T-helper 2 cell treated with Interferon-gamma antibody and Interleukin-4, amounts not matched to agents 5 μg/mL and 100 μg/mL, for 36 hours (primary cell): ENCODE data around the gene TIMM8A.

Experiments
- DNase-seq: peaks from one replicate; pipeline ENCODE4 v3.0.0; 2021; ENCODE audit warnings: low spot score
- H3K27ac Mint-ChIP-seq: one replicate; pipeline ENCODE4 v1.8.0; 2021; ENCODE audit warnings: mild to moderate bottlenecking, mixed read lengths
- H3K27me3 Mint-ChIP-seq: one replicate; pipeline ENCODE4 v1.8.0; 2021; ENCODE audit warnings: low read depth, mixed read lengths
- H3K36me3 Mint-ChIP-seq: one replicate; pipeline ENCODE4 v1.8.0; 2021; ENCODE audit warnings: low read depth, mixed read lengths
- H3K4me1 Mint-ChIP-seq: one replicate; pipeline ENCODE4 v1.8.0; 2021; ENCODE audit warnings: low read depth, mixed read lengths
- H3K4me3 Mint-ChIP-seq: one replicate; pipeline ENCODE4 v1.8.0; 2022; ENCODE audit warnings: mild to moderate bottlenecking, moderate library complexity, mixed read lengths
- H3K9me3 Mint-ChIP-seq: one replicate; pipeline ENCODE4 v1.8.0; 2021; ENCODE audit warnings: mixed read lengths

The TIMM8A gene

GRCh38 chrX:101348452-101349192 is at the start of gene TIMM8A:
TSS of gene TIMM8A (minus strand) at chrX:101348742. CDS start at chrX:101348664, 78 bp downstream.
- peak within 1 kb of the TSS; percentile 84 for H3K27ac Mint-ChIP-seq
- peaks cover 3% of the 10 kb centered on the region for H3K4me1 Mint-ChIP-seq
- no peaks in the 10 kb centered on the region for H3K27me3 Mint-ChIP-seq
- H3K36me3 Mint-ChIP-seq, result peaks cover 9% of the 10 kb centered on the region
- no peaks in the 10 kb centered on the region for H3K9me3 Mint-ChIP-seq
- H3K4me3 Mint-ChIP-seq, result peak within 1 kb of the TSS; percentile 91
- DNase-seq, result peak; percentile 76

- Mint-ChIP-seq H3K4me3 (no peak overlapping the region), H3K36me3 (peaks cover 37% of the 10 kb centered on the region), H3K4me1 (peaks cover 12% of the 10 kb centered on the region), H3K9me3 (no peaks in the 10 kb centered on the region), H3K27ac (no peak overlapping the region), H3K27me3 (no peaks in the 10 kb centered on the region)
- DNase-seq, result no peak
These were observed 49.2 kb upstream of the TIMM8A start for GRCh38 chrX:101397779-101398178.

DNA sequence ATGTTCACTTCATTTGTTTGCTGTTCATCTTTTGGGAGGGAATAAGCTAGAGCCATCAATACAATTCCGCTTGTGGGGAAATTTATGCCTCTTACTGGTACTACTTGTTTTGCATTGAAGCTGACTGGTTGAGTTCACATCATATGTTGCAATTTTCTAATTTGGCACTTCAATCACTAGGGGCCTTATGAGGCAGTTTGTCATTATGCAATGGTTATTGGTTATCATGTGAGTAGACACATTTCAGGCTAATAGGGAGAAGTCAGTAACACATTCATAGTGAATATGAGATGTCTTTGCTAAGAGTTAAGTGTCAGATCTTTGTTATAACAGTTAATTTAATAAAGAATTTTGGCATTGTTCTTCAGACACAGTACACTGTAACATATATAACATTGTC is 47.2 kb upstream of the TIMM8A start:
- Mint-ChIP-seq H3K9me3 (no peaks in the 10 kb centered on the region), H3K27ac (peak overlapping the region; percentile 15), H3K4me1 (peaks cover 23% of the 10 kb centered on the region), H3K36me3 (peaks cover 48% of the 10 kb centered on the region), H3K4me3 (no peak overlapping the region), H3K27me3 (no peaks in the 10 kb centered on the region)
- no peak for DNase-seq

DNA sequence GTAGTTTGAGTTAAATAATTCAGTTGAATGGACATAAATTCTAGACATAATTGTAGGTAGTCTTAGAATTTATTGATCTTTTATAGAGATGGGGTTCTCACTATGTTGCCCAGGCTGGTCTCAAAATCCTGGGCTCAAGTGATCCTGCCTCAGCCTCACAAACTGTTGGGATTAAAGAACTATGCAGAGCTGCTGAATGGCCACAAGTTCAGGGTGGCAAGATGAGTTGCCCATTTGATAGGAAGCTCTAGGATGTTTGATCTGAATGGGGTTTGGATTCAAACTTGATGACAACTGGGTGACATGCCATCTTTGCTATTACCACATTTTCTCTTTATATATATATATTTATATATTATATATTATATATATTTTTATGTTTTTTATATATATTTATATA is 45.8 kb upstream of the TIMM8A start:
- Mint-ChIP-seq H3K36me3 (peaks cover 39% of the 10 kb centered on the region), H3K9me3 (no peaks in the 10 kb centered on the region), H3K4me1 (peaks cover 23% of the 10 kb centered on the region), H3K27me3 (no peaks in the 10 kb centered on the region), H3K27ac (no peak overlapping the region), H3K4me3 (no peak overlapping the region)
- DNase-seq, result no peak

DNA sequence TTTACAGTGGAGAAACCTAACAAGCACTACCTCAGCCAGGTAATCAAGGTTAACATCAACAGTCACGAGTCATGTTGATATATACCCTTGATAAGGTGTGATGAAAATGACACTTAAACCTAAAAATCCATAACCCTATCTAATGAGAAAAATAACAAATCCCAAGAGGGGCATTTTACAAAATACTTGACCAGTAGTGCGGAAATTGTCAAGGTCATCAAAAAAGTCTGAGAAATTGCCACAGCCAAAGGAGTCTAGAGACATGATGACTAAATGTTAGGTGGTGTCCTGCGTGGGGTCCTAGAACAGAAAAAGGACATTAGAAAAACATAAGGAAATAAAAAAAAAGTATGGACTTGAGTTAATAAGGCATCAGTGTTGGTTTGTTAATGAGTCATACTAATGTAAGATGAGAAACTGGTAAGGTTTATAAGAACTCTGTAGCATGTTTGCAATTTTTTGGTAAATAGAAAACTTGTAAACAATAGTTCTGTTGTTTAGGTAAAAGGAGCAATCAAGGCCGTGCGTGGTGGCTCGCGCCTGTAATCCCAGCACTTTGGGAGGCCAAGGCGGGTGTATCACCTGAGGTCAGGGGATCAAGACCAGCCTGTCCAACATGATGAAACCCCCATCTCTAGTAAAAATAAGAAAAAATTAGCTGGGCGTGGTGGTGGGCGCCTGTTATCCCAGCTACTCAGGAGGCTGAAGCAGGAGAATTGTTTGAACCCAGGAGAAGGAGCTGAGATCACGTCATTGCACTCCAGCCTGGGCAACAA is 45.2 kb upstream of the TIMM8A start:
- no peaks in the 10 kb centered on the region for H3K27me3 Mint-ChIP-seq
- peaks cover 23% of the 10 kb centered on the region for H3K4me1 Mint-ChIP-seq
- peak overlapping the region; percentile 52 for H3K27ac Mint-ChIP-seq
- H3K4me3 Mint-ChIP-seq, result peak overlapping the region; percentile 48
- H3K9me3 Mint-ChIP-seq, result no peaks in the 10 kb centered on the region
- no peak for DNase-seq
- H3K36me3 Mint-ChIP-seq, result peaks cover 37% of the 10 kb centered on the region

- Mint-ChIP-seq H3K9me3 (no peaks in the 10 kb centered on the region), H3K4me1 (peaks cover 23% of the 10 kb centered on the region), H3K4me3 (peak overlapping the region; percentile 97), H3K36me3 (peaks cover 36% of the 10 kb centered on the region), H3K27me3 (no peaks in the 10 kb centered on the region), H3K27ac (peak overlapping the region; percentile 91)
- DNase-seq, result no peak
These were observed 43.3 kb upstream of the TIMM8A start for GRCh38 chrX:101391831-101392230.

GRCh38 chrX:101390664-101391525 is 42.4 kb upstream of the TIMM8A start, which contains the start of gene RPL36A:
TSS of gene RPL36A (plus strand) at chrX:101391011. CDS start at chrX:101391044, 33 bp downstream.
- Mint-ChIP-seq H3K27me3 (no peaks in the 10 kb centered on the region), H3K36me3 (peaks cover 35% of the 10 kb centered on the region), H3K4me3 (peak within 1 kb of the TSS; percentile 97), H3K4me1 (peaks cover 23% of the 10 kb centered on the region), H3K27ac (peak within 1 kb of the TSS; percentile 91), H3K9me3 (no peaks in the 10 kb centered on the region)
- peak; percentile 80 for DNase-seq

GRCh38 chrX:101388604-101389003 is 40.1 kb upstream of the TIMM8A start:
- peaks cover 24% of the 10 kb centered on the region for H3K36me3 Mint-ChIP-seq
- H3K4me3 Mint-ChIP-seq, result no peak overlapping the region
- no peak overlapping the region for H3K27ac Mint-ChIP-seq
- H3K9me3 Mint-ChIP-seq, result no peaks in the 10 kb centered on the region
- H3K27me3 Mint-ChIP-seq, result no peaks in the 10 kb centered on the region
- H3K4me1 Mint-ChIP-seq, result peaks cover 18% of the 10 kb centered on the region
- no peak for DNase-seq

GRCh38 chrX:101386542-101386885 is 38.0 kb upstream of the TIMM8A start:
- Mint-ChIP-seq H3K36me3 (peaks cover 7% of the 10 kb centered on the region), H3K27me3 (no peaks in the 10 kb centered on the region), H3K4me1 (no peaks in the 10 kb centered on the region), H3K9me3 (no peaks in the 10 kb centered on the region), H3K4me3 (no peak overlapping the region), H3K27ac (no peak overlapping the region)
- DNase-seq, result no peak

DNA sequence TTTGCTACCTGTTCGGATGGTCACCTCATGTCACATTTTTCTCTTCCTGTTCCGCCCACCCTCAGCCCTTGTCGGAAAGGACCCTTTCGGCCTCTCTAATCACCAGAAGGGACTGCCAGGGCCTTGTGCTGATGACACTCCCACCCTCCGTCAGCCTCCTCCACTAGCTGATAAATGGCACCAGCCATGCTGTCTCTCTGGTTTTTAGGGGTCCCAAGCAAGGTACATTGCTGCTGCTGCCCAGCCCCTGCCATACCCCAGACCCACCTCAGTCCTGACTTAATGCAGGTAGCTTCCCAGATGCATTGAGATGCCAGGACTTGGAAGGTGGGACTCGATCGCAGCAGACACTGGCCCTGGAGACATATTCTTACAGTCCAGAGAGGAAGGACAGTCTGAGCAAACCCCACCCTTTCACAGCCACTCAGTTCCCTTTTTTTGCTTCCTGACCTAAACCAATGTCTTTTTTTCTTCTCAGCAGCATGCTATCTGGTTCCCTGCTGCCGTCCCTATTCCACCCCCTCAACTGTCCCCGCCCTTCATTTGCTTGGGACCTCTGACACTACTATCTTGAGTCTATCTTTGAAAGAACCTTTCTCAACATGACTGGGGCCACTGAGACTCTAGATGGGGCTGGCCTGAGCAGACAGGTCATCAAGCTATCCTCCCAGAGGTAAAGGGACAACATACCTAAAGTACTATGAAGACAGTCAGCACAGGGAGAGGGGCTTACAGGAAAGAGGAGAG is 37.4 kb upstream of the TIMM8A start, which contains the start of gene BTK:
Gene BTK (minus strand): TSS at position 397 of the 747 bp plus-strand sequence. CDS start 10,907 bp downstream, outside the sequence.
- Mint-ChIP-seq H3K4me1 (no peaks in the 10 kb centered on the region), H3K4me3 (no peak within 1 kb of the TSS), H3K27ac (no peak within 1 kb of the TSS), H3K9me3 (no peaks in the 10 kb centered on the region), H3K27me3 (no peaks in the 10 kb centered on the region), H3K36me3 (peaks cover 2% of the 10 kb centered on the region)
- DNase-seq, result no peak

DNA sequence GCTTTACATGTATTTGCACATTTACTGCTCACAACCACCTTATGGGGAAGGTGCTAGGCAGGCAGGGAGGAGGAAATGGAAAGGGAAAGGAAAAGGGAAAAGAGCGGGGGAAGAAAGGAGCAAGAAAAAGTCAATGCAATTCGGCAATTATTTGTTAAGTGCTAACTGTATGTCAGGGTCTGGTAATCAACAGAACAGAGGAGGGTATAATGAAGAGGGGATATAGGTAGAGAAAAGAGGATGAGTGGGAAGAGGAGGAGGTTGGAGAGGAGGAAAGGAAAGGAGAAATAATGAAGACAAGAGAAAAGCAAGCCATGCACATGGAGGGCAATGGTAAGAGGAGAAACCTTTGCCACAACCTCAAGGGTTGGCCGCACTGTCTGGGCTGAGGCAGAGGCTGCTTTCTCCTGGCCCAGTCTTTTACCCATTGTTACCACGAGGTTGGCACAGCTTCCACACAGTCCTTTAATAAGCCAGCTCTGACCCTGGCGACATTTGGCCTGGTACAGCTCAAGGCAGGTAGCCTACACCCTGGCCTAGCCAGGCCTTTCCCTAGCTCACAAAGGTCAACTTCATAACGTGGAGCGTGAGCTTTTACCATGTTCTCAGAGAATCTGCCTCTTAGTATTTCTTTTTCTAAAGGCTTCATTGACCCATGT is 36.6 kb upstream of the TIMM8A start:
- Mint-ChIP-seq H3K27ac (no peak overlapping the region), H3K4me3 (no peak overlapping the region)

DNA sequence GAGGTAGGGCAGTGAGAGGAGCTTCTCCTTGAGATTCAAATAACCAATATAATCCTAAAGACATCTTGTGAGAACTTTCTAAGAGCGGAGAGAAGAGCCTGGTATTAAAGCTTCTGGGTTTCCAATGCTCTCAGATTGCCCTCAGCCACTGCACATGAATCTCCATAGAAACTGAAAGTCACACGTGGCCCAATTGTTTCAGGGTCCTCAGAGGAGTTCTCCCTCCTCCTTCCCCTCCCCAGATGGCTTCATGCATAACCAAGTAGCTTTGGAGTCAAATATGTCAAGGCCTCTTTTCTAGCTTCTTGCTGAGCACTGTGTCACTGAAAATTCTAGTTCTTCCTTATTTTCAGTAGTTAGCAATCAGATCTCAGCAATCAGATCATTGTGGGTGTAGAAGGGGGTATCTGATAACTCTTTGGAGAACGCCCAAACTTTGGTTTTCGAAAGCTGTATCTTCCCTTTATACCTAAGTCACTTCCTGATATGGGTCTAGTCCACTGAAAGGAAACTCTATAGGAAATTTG is 35.2 kb upstream of the TIMM8A start:
- Mint-ChIP-seq H3K27me3 (no peaks in the 10 kb centered on the region), H3K27ac (no peak overlapping the region), H3K4me3 (no peak overlapping the region), H3K36me3 (no peaks in the 10 kb centered on the region), H3K9me3 (no peaks in the 10 kb centered on the region), H3K4me1 (no peaks in the 10 kb centered on the region)
- DNase-seq, result no peak

More for the DNA sequence above, 36.6 kb upstream of the TIMM8A start:
- no peak for DNase-seq
- H3K36me3 Mint-ChIP-seq, result no peaks in the 10 kb centered on the region
- no peaks in the 10 kb centered on the region for H3K27me3 Mint-ChIP-seq
- H3K9me3 Mint-ChIP-seq, result no peaks in the 10 kb centered on the region
- no peaks in the 10 kb centered on the region for H3K4me1 Mint-ChIP-seq
